ENCODE measurements around the gene RAPGEF1. TPM values are rescaled to one million over a fixed set of nuclear protein-coding genes. Genes with fewer than 3 reads are reported as not detected.

The RAPGEF1 gene
- total RNA-seq, 2 experiments from 2014 or later, result 129 to 131 TPM

DNA sequence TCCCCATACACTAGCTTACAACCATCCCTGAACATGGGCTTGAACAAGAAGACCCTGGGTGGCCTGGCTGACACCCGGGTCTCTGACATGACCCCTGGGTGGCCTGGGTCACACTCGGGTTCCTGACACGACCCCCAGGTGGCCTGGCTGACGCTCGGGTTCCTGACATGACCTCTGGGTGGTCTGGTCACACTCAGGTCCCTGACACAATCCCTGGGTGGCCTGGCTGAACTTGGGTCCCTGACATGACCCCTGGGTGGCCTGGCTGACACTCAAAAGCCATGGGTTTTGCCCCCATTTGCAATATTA, 156.6 kb downstream of the RAPGEF1 start:
- Mint-ChIP-seq H3K9me3 (no peaks in the 10 kb centered on the region), H3K27ac (peak overlapping the region; percentile 73), H3K4me1 (peaks cover 34% of the 10 kb centered on the region), H3K4me3 (no peak overlapping the region), H3K36me3 (peaks cover 31% of the 10 kb centered on the region), H3K27me3 (no peaks in the 10 kb centered on the region)
- POLR2A ChIA-PET, result no interaction called here
- ATAC-seq (ENCODE audit: low read depth) (no peak), DNase-seq (no peak)

DNA sequence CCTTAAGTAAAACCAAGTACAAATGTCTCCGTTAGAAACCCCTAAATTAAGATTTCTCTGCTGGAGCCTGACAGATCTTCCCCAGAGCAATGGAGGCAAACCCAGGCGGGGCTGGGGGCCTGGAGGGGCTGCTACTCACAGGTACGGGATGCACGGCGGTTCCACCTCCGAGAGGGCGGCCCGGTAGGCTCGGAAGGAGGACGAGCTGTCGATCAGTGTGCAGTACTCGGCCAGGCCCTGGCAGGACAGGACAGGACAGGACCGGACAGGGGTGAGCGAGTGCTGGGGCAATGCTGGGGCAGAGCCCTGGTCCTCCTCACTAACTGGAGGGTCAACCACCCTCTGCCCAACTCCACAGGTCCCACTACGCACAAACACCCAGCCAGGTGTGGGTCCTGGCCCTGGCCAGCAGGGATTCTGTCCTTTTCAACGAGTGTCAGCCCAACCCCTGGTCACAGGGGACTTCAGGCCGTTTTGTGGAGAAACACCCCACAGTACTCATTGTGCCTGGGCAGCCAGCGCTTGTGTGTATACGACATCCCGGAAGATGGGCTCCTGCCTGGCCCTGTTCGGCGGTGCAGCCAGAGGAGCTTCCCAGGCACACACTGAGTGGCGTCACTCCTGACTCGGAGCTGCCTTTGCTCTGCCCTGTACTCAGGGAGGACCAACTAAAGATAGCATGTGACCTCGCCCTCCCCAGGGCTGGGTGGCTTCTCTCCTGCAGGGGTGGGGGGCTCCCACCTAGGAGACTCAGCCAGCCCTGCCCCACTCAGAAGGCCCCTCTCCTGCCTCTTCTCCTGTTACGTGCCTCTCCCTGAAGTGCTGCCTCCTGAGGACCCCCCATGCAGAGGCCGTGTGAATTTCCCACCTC, 157.2 kb downstream of the RAPGEF1 start:
- peaks cover 35% of the 10 kb centered on the region for H3K36me3 Mint-ChIP-seq
- POLR2A ChIA-PET, result no interaction called here
- H3K4me3 Mint-ChIP-seq, result no peak overlapping the region
- DNase-seq, result no peak
- no peaks in the 10 kb centered on the region for H3K9me3 Mint-ChIP-seq
- H3K27ac Mint-ChIP-seq, result peak overlapping the region; percentile 61
- no peaks in the 10 kb centered on the region for H3K27me3 Mint-ChIP-seq
- ATAC-seq (ENCODE audit: low read depth), result no peak
- H3K4me1 Mint-ChIP-seq, result peaks cover 39% of the 10 kb centered on the region

DNA sequence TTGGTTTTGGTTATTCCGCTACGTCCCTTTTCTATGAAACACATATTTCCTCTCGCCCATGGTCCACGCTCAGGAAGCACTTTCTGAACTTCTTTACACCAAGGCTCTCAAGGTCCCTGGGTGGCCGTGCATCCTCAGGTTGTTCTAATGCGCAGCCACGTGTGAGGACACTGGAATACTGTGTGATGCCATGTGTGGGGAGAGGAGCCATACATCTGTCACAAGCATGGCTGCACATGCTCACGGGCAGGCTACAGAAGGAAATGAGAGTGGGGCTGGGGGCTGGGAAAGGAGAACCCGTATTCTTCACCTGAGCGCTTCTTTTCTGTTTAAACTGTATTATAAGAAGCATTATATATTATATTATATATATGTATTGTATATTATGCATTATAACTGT, 157.8 kb downstream of the RAPGEF1 start:
- Mint-ChIP-seq H3K9me3 (no peaks in the 10 kb centered on the region), H3K4me1 (peaks cover 40% of the 10 kb centered on the region), H3K27me3 (no peaks in the 10 kb centered on the region), H3K36me3 (peaks cover 34% of the 10 kb centered on the region), H3K4me3 (no peak overlapping the region), H3K27ac (peak overlapping the region; percentile 40)
- POLR2A ChIA-PET, result no interaction called here
- DNase-seq, result no peak
- ATAC-seq (ENCODE audit: low read depth), result no peak

DNA sequence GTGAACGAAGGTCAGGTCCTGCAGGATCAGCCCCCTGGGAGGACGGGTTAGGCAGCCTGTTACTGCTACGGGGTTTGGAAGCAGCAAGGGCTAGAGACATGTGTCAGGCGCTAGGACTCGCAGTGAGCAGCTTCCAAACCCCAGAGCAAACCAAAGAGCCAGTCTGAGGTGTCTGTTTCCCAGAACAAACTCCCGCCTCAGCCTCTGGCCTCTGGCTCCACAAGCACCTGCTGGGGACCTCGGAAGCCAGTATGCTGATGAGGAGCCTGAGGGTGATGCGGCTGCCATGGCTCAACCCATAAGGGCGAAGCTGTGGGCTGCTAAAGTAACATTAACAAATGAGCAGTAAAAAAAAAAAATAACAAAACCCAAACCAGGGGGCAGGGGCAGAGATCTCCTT, 159.5 kb downstream of the RAPGEF1 start:
- ATAC-seq (ENCODE audit: low read depth) (no peak), DNase-seq (no peak)
- Mint-ChIP-seq H3K4me1 (peaks cover 33% of the 10 kb centered on the region), H3K27me3 (no peaks in the 10 kb centered on the region), H3K9me3 (no peaks in the 10 kb centered on the region), H3K27ac (peak overlapping the region; percentile 30), H3K4me3 (no peak overlapping the region), H3K36me3 (peaks cover 32% of the 10 kb centered on the region)
- POLR2A ChIA-PET, result interaction anchor here (2.0 kb wide), 1 partner anchor 46 kb away, joined by 6 read pairs; no protein-coding TSS in a partner anchor

DNA sequence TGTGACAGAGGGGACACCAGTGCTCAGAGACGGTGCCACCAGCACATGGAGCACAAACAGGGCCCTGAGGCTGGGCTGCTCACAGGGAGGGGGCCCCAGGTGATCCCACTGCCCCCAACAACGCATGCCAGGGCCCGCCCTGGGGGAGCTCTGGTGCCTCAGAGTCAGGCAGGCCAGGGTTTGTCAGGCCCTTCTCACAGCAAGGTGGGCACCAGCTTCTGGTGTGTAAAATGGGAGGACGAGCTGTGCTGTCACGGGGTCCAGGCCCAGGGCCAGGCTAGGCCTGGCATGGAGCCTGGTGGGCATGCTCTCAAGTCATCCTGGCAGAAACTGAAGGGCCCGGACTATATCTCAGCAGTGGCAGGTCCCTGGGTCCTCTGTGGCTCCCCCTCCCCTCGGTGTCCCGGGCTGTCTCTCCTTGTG, 160.1 kb downstream of the RAPGEF1 start:
- Mint-ChIP-seq H3K4me1 (peaks cover 28% of the 10 kb centered on the region), H3K27me3 (no peaks in the 10 kb centered on the region), H3K36me3 (peaks cover 30% of the 10 kb centered on the region), H3K27ac (peak overlapping the region; percentile 97), H3K9me3 (no peaks in the 10 kb centered on the region), H3K4me3 (no peak overlapping the region)
- no peak for ATAC-seq (ENCODE audit: low read depth)
- POLR2A ChIA-PET, result interaction anchor here (1.3 to 2.0 kb wide), 4 partner anchors 46 to 207 kb away, joined by 3 to 6 read pairs (median 4); partner anchors contain the start of gene POMT1
- no peak for DNase-seq

DNA sequence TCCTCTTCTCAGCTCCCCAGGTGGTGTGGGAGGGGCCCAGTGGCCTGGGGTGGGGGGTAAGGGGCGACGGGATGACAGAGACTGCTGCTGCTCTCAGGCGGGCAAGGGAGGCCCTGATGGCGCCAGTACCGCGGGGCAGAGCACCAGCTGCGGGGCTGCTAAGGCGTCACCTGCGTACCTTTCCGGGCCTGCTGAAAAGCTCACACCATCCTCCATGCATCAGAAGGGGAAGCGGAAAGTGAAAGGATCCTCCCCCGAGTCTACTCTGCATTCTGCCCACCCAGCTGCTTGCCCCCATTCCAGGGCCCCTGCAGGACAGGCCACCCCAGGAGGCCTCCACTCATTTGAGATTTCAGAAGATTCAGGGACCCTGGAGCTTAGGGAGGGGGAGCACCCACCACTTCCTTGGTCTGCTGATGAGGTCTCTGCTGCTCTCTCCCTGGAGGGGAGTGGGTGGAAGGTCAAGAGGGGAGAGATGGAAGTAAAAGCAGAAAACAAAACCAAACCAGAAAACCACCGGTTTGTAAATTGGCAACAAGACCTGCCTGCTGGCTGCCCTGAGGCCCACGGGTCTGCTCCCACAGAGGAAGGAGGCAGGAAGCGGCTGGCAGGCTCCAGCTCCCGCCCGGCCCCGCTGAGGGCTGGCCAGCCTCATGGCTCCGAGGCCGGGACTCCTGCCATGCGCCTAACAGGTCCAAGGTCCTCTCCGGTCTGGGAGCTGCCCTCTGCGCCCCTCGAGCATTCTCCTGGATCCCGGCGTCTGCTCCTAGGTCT, 161.0 kb downstream of the RAPGEF1 start:
- peaks cover 27% of the 10 kb centered on the region for H3K36me3 Mint-ChIP-seq
- H3K4me1 Mint-ChIP-seq, result peaks cover 23% of the 10 kb centered on the region
- peak; percentile 64 for DNase-seq
- peak overlapping the region; percentile 97 for H3K27ac Mint-ChIP-seq
- peak overlapping the region; percentile 74 for H3K4me3 Mint-ChIP-seq
- peak; percentile 93 for ATAC-seq (ENCODE audit: low read depth)
- no peaks in the 10 kb centered on the region for H3K27me3 Mint-ChIP-seq
- no peaks in the 10 kb centered on the region for H3K9me3 Mint-ChIP-seq
- POLR2A ChIA-PET, result interaction anchor here (0.5 to 2.0 kb wide), 13 partner anchors 12 to 1368 kb away, joined by 3 to 7 read pairs (median 4); partner anchors contain the start of genes NUP214 and POMT1

DNA sequence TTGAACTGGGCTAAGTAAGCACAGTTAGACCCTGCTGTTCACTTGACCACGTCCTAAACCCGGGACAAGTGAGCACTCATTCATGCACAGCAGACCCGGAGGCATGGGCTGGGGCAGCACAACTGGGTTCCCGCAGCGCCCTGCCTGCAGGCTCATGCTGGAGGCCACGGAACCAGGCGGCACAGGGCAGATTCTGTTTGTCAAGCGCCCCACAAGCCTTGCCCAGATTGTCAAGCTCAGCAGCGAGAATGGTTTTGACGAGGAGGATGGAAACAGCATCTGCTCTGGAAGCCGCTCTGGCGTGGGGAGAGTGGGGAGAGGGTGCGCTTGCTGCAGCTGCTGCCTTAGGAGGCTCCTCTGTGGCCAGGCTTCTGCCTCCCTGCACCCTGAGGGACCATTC, 161.9 kb downstream of the RAPGEF1 start:
- no peak for DNase-seq
- POLR2A ChIA-PET, result interaction anchor here (0.8 to 1.3 kb wide), 3 partner anchors 12 to 166 kb away, joined by 3 to 5 read pairs (median 5); no protein-coding TSS in a partner anchor
- ATAC-seq (ENCODE audit: low read depth), result no peak
- Mint-ChIP-seq H3K9me3 (no peaks in the 10 kb centered on the region), H3K4me3 (peak overlapping the region; percentile 74), H3K4me1 (peaks cover 19% of the 10 kb centered on the region), H3K36me3 (peaks cover 20% of the 10 kb centered on the region), H3K27ac (peak overlapping the region; percentile 97), H3K27me3 (no peaks in the 10 kb centered on the region)

DNA sequence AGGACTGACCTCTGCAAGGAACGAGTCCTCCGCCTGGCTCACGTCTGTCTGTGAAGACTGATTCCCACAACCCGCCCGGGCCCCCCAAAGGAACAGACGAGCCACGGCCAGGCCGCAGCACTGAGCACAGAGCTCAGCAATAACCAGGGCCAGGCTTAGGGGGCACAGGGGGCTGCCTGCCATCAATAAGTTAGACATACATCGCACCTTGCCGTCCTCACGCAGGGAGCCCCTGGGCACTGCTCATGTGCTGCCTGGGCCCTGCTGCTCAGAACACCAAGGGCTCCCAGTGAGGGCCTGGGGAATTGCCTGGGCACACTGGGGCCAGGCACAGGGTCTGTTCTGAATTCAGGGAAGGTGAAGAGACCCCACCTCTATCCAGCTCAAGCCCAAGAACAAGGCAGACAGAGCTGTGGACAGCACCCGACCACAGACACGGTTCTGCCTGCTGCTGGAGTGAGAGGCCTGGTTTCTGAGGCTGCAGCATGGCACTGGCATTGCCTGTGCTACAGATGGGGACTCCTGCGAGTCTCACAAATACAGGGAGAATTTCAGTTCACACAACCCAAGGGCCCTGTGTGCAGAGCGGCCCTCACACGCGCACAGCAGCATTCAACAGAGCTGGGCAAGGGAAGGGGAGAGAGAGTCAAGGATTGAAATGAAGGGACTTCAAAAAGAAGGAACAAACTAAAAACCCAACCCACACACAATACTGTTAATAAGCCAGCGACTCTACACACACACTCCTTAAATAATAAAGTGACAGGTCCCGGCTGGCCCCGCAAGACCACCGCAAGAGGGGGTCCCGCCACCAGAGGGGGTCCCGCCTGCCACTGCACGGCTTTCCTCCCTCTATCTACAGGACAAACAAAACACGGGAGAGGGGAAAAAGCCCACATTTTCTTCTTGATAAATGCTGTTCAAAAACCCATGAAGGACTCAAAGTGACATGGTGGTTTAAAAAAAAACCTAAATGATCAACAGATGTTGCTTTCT, 162.6 kb downstream of the RAPGEF1 start:
- ATAC-seq (ENCODE audit: low read depth), result no peak
- POLR2A ChIA-PET, result no interaction called here
- Mint-ChIP-seq H3K4me1 (peaks cover 19% of the 10 kb centered on the region), H3K27ac (peak overlapping the region; percentile 97), H3K27me3 (no peaks in the 10 kb centered on the region), H3K4me3 (peak overlapping the region; percentile 6), H3K9me3 (no peaks in the 10 kb centered on the region), H3K36me3 (peaks cover 22% of the 10 kb centered on the region)
- no peak for DNase-seq

DNA sequence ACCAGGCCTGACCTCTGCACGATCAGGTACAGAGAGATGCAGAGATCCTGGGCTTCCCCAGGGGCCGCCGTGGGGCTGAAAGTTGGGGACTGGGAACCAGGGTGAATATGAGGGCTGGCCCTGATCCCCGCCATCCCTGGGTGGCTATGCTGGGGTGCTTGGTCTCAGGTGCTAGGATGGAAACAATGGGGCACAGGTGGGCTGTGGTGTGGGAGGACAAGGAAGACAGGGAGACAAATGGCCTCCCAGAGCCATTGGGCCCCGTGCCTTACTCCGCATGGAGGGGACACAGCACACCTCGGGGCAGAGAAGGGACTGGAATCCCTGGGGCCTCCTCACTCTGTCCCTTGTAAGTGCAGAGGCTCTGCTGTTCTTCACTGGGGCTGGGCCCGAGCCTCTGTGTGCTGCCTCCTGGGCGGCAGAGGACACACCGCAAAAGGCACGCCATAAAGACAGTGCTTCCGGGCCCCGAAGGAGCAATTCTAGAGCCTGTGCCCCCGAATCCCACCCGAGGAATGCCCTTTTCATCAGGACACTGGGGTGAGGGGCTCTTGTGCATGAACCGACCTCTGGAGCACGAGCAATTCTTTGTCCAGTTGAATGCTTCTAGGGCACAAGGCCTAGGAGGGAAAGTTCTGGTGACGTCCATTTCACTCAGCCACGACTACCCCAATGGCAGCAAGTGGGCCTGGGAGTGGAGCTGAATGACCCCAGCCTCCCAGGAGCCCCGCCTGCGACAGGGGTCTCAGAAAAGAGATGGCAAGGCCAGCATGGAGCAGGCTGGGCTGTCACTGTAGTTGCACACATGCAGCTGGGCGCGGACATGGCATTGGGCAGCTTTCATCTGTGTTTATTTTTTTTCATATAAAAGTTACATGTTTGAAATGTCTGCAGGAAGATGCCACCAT, 163.7 kb downstream of the RAPGEF1 start:
- H3K9me3 Mint-ChIP-seq, result no peaks in the 10 kb centered on the region
- ATAC-seq (ENCODE audit: low read depth) (no peak), DNase-seq (no peak)
- POLR2A ChIA-PET, result no interaction called here
- H3K4me1 Mint-ChIP-seq, result peaks cover 17% of the 10 kb centered on the region
- no peak overlapping the region for H3K27ac Mint-ChIP-seq
- no peaks in the 10 kb centered on the region for H3K27me3 Mint-ChIP-seq
- H3K36me3 Mint-ChIP-seq, result peaks cover 22% of the 10 kb centered on the region
- no peak overlapping the region for H3K4me3 Mint-ChIP-seq

DNA sequence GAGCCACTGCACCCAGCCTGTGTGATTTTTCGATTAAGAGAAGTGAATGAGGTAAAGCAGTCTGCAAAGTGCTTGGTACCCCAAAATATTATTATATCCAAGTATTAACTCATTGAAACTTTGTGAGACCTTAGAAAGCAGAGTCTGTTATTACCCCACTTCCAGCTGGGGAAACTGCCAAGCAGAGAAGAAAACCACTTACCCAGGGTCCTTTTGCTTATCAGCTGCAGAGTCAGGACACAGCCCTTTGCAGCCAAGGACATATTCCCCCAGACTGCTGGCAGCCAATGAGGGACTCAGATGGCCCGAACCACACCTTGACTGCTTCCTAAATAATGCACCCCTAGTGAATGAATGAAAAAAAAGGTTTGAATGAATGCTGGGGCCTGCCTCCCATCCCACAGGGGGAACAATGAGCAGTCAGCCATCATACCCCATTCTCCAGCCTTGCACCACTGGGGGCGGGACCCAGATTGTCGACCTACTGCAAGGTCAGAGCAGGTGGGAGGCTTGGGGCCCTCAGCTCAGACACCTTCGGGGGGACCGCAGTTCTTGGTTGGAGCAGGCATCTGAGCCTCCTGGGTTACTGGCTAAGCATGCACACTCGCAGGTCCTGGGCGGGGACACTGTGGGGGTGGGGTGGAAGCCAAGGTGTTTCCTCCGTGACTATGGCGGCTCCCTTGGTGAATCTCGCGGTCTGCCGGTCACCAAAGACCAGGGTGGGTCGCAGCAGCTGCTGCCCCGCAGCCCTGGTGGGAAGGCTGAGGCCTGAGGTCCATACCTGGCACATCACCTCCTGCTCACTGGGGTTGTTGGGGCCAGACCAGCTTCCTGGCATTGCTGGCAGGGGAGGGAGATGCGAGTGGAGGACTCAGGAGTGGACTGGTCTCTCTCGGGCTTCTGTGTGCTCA, 164.9 kb downstream of the RAPGEF1 start:
- POLR2A ChIA-PET, result no interaction called here
- no peaks in the 10 kb centered on the region for H3K27me3 Mint-ChIP-seq
- DNase-seq (no peak), ATAC-seq (ENCODE audit: low read depth) (no peak)
- no peak overlapping the region for H3K27ac Mint-ChIP-seq
- H3K4me1 Mint-ChIP-seq, result peaks cover 17% of the 10 kb centered on the region
- H3K36me3 Mint-ChIP-seq, result peaks cover 22% of the 10 kb centered on the region
- H3K9me3 Mint-ChIP-seq, result no peaks in the 10 kb centered on the region
- H3K4me3 Mint-ChIP-seq, result no peak overlapping the region

DNA sequence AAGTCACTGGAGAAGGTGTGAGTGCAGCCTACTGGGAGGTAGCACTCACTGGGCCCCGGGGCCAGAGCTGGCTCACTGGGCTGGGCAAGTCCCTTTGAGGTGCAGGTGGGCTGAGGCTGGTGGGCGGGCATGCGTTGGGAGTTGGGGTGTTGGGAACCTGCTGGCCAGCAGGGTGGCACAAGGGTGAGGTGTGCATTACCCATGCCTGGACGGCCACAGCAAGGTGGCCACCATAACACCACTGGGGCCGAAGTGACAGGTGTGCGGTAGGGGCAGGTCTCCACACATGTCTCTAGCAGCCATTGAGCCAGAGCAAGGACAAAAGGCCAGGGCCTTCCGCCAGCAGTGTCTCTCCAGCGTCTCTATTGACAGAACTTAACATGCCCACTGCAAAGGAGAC, 172.0 kb downstream of the RAPGEF1 start:
- H3K4me1 Mint-ChIP-seq, result no peaks in the 10 kb centered on the region
- no peak overlapping the region for H3K4me3 Mint-ChIP-seq
- H3K9me3 Mint-ChIP-seq, result peaks cover 2% of the 10 kb centered on the region
- no peak for ATAC-seq (ENCODE audit: low read depth)
- H3K36me3 Mint-ChIP-seq, result peaks cover 17% of the 10 kb centered on the region
- POLR2A ChIA-PET, result no interaction called here
- H3K27ac Mint-ChIP-seq, result no peak overlapping the region
- DNase-seq, result no peak
- no peaks in the 10 kb centered on the region for H3K27me3 Mint-ChIP-seq

Measured in activated naive CD8-positive, alpha-beta T cell treated with anti-CD3 and anti-CD28 coated beads, Interleukin-2, amount 10 ng/mL, durations not matched to agents 7 days and 5 days (primary cell).